ENCODE results near the gene DEFB124.
"Not testable (repeated sequence)": the region's sequence is repeated elsewhere in the genome, so short reads cannot be mapped to it uniquely, and the experiment has no call there.

The DEFB124 gene

DNA sequence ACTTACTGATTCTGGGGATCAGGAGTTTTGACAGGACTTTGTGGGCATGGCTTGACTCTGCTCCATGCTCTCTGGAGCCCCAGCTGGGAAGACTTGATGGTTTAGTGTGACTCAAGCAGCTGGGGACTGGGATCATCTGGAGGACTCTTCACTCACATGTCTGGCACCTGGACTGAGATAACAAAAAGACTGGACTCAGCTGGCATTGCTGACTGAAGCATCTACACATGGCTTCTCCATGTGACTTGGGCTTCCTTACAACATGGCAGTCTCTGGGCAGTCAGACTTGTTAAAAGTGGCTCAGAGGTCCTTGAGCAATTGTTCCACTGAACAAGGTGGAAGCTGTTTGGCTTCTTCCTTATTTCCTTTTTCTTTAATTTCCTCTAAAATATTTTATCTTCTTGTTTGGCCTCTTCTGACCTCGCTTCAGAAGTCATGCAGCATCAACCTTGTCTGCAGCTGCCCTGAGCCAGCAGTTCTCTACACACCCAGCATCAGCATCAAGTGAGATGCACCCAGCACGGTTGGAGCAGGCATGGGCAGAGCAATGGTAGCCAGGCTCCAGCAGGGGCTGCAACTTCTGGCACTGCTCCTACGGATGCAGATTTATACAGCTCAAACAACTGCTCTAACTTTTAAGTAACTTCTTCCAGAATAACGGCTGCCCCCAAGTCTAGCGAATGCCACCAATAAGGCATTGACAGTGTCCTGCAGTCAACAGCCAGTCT is 33.8 kb upstream of the DEFB124 start:
- H3K4me3 ChIP-seq (ENCODE audit: low read length) = no peak overlapping the region
- no peaks in the 10 kb centered on the region for H3K9me3 ChIP-seq (ENCODE audit: control insufficient read depth, low read length)
- H3K36me3 ChIP-seq (ENCODE audit: control insufficient read depth, insufficient read depth, low read length) = no peaks in the 10 kb centered on the region
- H3K4me1 ChIP-seq (ENCODE audit: control insufficient read depth, insufficient read depth, low read length) = no peaks in the 10 kb centered on the region
- H3K27me3 ChIP-seq (ENCODE audit: control insufficient read depth, insufficient read depth, low read length) = no peaks in the 10 kb centered on the region
- no peak overlapping the region for H3K9ac ChIP-seq (ENCODE audit: low read length)

DNA sequence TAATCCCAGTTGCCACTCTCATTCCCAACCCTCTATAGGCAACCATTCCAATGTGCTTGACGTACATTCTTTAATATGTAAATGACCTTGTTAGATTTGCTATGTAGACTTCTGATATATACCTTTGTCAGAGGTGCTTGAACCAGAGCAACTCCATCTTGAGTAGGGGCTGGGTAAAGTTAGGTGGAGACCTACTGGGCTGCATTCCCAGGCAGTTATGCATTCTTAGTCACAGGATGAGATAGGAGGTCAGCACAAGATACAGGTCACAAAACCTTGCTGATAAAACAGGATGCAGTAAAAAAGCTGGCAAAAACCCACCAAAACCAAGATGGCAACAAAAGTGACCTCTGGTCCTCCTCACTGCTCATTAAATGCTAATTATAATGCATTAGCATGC is 31.0 kb upstream of the DEFB124 start:
- Histone ChIP-seq H3K9ac (ENCODE audit: low read length) (no peak overlapping the region), H3K4me3 (ENCODE audit: low read length) (no peak overlapping the region), H3K36me3 (ENCODE audit: control insufficient read depth, insufficient read depth, low read length) (no peaks in the 10 kb centered on the region), H3K4me1 (ENCODE audit: control insufficient read depth, insufficient read depth, low read length) (no peaks in the 10 kb centered on the region), H3K9me3 (ENCODE audit: control insufficient read depth, low read length) (no peaks in the 10 kb centered on the region), H3K27me3 (ENCODE audit: control insufficient read depth, insufficient read depth, low read length) (no peaks in the 10 kb centered on the region)

DNA sequence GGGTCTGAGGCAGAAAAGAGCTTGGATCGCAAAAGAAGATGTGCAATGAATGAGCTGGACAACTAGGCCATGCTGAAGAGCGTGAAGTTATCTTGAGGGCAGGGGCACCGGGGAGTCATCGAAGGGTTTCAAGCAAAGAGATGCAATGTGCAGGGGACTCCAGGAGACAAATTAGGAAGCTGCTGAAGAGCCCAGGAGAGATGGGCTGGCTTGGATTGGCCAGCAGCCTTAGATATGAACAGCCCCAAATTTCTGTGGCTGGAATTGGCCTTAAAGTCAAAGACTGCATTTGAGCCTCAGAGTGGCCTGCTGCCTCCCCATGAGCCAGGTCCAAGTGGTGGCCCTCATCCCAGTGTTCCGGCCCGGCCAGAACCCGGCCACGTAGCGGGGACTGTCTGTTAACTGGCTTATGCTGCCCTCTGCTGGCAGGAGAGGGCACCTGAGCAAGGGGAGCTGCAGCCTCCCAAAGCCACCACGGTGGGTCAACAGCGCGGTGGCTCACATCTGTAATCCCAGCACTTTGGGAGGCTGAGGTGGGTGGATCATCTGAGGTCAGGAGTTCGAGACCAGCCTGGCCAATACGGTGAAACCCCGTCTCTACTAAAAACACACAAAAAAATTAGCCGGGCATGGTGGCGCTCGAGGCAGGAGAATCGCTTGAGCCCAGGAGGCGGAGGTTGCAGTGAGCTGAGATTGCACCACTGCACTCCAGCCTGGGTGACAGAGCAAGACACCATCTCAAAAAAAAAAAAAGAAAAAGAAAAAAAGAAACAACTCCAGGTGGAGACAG is 28.2 kb upstream of the DEFB124 start:
- not testable (repeated sequence) for H3K4me3 ChIP-seq (ENCODE audit: low read length); H3K9ac ChIP-seq (ENCODE audit: low read length); H3K4me1 ChIP-seq (ENCODE audit: control insufficient read depth, insufficient read depth, low read length); H3K36me3 ChIP-seq (ENCODE audit: control insufficient read depth, insufficient read depth, low read length); H3K27me3 ChIP-seq (ENCODE audit: control insufficient read depth, insufficient read depth, low read length); H3K9me3 ChIP-seq (ENCODE audit: control insufficient read depth, low read length)

DNA sequence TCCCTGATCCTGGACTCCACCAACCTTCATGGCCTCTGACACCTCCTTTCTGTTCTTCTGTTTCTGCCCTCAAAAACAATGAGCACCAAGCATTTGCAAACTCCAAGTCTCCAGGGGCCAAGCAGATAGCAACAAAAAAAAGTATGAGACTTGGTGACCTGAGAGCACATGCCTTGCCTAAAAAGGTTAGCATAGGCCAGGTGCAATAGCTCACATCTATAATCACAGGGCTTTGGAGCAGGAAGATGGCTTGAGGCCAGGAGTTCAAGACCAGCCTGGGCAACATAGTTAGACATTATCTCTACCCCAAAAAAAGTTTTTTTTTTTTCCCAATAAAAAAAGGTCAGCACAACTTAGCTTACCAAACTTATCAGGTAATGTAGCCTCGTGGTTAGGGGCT is 25.6 kb upstream of the DEFB124 start:
- Histone ChIP-seq H3K9me3 (ENCODE audit: control insufficient read depth, low read length) (no peaks in the 10 kb centered on the region), H3K27me3 (ENCODE audit: control insufficient read depth, insufficient read depth, low read length) (peaks cover 3% of the 10 kb centered on the region), H3K9ac (ENCODE audit: low read length) (no peak overlapping the region), H3K4me3 (ENCODE audit: low read length) (no peak overlapping the region), H3K36me3 (ENCODE audit: control insufficient read depth, insufficient read depth, low read length) (no peaks in the 10 kb centered on the region), H3K4me1 (ENCODE audit: control insufficient read depth, insufficient read depth, low read length) (no peaks in the 10 kb centered on the region)

DNA sequence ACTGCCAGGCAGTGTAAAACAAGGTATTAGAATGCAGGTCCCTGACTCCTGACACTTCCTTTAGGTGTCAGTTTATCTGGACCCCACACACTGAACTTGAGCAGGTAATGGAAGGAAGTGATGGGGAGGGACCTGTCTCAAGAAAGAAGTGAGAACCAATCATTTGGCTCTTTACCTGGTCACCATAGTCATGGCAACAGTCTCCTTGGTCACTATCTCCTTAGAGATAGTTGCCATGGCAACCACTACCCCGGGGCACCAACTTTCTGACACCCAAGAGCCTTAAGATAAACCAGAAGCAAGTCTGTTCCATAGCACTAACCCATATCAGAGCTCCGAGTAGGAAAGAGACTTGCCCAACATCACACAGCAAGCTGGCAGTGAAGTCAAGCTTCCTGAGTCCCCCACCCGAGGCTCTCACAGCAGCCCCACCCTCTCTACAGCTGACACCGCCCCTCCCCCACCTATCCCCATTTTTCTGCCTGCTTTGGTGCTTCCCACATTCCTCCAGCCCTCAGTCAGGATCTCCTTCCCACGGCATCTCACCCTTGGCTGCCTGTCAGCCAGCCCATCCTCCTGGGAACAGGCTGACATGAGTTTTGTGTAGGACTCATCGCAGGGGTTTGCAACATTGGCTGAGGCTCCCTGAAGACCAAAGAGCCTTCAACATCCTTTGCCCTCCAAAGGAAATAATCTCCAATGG is 23.1 kb upstream of the DEFB124 start:
- Histone ChIP-seq H3K9me3 (ENCODE audit: control insufficient read depth, low read length) (no peaks in the 10 kb centered on the region), H3K4me1 (ENCODE audit: control insufficient read depth, insufficient read depth, low read length) (no peaks in the 10 kb centered on the region), H3K27me3 (ENCODE audit: control insufficient read depth, insufficient read depth, low read length) (peaks cover 3% of the 10 kb centered on the region), H3K9ac (ENCODE audit: low read length) (no peak overlapping the region), H3K4me3 (ENCODE audit: low read length) (no peak overlapping the region), H3K36me3 (ENCODE audit: control insufficient read depth, insufficient read depth, low read length) (no peaks in the 10 kb centered on the region)

DNA sequence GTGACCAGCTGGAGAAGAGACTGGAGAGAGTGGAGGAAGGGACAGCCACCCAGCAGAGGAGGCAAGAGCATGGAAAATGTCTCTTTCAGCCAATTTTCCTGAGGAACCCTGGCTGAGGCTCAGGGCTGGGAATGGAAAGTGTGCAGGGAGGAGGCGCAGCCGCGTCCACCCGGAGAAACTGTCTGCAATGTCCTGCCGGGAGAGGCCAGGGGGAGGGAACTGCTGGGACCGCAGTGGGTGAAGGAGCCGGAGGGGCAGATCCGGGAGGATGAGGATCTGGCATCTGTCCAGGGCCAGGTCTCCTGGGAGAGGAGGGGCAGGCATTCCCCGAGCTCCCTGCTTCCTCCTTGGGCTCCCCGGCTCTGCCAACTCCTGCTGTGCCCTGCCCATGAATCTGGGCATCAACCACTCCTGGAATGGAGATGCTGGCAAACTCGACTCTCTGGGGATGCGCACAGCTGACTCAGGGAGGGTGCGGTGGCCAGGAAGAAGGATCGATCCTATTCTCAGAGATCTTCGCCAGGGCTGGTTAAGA is 21.9 kb upstream of the DEFB124 start:
- Histone ChIP-seq H3K27me3 (ENCODE audit: control insufficient read depth, insufficient read depth, low read length) (peaks cover 3% of the 10 kb centered on the region), H3K9me3 (ENCODE audit: control insufficient read depth, low read length) (no peaks in the 10 kb centered on the region), H3K36me3 (ENCODE audit: control insufficient read depth, insufficient read depth, low read length) (no peaks in the 10 kb centered on the region), H3K4me1 (ENCODE audit: control insufficient read depth, insufficient read depth, low read length) (no peaks in the 10 kb centered on the region), H3K9ac (ENCODE audit: low read length) (no peak overlapping the region), H3K4me3 (ENCODE audit: low read length) (no peak overlapping the region)

DNA sequence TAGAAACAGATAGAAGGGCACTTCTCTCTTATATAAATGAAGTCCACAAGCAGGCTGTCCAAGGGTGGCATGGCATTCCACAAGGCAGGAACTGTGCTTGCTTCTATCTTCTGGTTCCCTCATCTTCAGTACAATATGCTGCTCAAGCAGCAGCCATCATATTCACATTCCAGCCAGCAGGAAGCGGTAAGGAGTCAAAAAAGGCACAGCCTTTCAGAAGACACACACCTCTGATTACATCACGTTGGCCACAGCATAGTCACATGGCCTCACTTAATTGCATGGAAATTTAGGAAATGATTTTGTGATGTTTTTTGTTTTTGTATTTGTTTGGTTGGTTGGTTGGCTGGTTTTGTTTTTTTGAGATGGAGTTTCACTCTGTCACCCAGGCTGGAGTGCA is 19.2 kb upstream of the DEFB124 start:
- H3K4me3 ChIP-seq (ENCODE audit: low read length) = no peak overlapping the region
- no peaks in the 10 kb centered on the region for H3K36me3 ChIP-seq (ENCODE audit: control insufficient read depth, insufficient read depth, low read length)
- peaks cover 3% of the 10 kb centered on the region for H3K27me3 ChIP-seq (ENCODE audit: control insufficient read depth, insufficient read depth, low read length)
- H3K9me3 ChIP-seq (ENCODE audit: control insufficient read depth, low read length) = no peaks in the 10 kb centered on the region
- H3K9ac ChIP-seq (ENCODE audit: low read length) = no peak overlapping the region
- H3K4me1 ChIP-seq (ENCODE audit: control insufficient read depth, insufficient read depth, low read length) = no peaks in the 10 kb centered on the region

DNA sequence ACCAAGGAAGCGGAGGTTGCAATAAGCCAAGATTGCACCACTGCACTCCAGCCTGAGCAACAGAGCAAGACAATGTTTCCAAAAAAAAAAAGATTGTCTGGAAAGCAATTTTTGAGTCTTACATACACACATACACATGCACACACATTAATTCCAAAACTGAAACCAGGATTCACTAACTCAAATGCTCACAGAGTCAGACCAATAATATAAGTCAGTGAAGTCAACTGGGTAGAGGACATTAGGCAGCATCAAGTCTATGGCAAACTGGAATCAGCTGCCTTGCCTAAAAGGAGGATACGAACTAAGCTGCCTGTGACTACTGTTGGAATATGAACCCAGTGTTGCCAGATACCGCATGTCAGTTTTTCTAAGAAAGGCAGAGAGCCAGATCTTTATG is 15.8 kb upstream of the DEFB124 start:
- no peaks in the 10 kb centered on the region for H3K36me3 ChIP-seq (ENCODE audit: control insufficient read depth, insufficient read depth, low read length)
- no peaks in the 10 kb centered on the region for H3K4me1 ChIP-seq (ENCODE audit: control insufficient read depth, insufficient read depth, low read length)
- no peak overlapping the region for H3K4me3 ChIP-seq (ENCODE audit: low read length)
- no peak overlapping the region for H3K9ac ChIP-seq (ENCODE audit: low read length)
- no peaks in the 10 kb centered on the region for H3K27me3 ChIP-seq (ENCODE audit: control insufficient read depth, insufficient read depth, low read length)
- H3K9me3 ChIP-seq (ENCODE audit: control insufficient read depth, low read length) = no peaks in the 10 kb centered on the region

DNA sequence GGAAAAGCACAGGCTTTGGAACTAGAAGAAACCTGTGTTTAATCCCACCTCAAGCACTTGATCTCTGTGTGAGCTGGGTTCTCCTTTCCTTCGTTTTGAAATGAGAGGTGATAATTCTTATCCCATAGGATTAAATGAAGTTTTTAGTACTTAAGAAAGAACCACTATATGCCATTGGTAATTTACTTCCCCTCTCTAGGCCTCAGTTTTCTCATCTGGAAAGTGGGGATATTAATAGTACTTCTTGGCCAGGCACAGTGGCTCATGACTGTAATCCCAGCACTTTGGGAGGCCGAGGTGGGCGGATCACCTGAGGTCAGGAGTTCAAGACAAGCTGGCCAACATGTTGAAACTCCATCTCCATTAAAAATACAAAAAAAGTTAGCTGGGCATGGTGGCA is 14.2 kb upstream of the DEFB124 start:
- Histone ChIP-seq H3K4me1 (ENCODE audit: control insufficient read depth, insufficient read depth, low read length) (no peaks in the 10 kb centered on the region), H3K36me3 (ENCODE audit: control insufficient read depth, insufficient read depth, low read length) (no peaks in the 10 kb centered on the region)

DNA sequence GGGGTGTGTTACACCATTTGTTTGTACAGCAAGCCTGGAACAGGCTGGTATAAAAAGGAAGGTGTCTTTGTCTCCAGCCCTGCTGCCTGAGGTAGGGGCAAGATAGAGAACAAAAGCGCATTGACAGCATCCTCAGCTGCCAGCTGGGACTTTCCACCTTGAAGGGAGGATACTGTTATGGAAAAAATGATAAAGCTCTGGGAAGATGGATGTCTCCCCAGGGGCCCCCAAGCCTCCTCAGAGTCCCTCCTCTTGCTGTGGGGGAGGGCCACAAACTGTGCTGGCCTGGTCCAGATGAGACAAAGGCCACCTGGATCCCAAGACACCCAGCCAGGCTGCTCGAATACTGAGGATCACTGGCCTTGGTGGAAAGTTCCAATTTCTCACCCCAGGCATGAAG is 13.2 kb upstream of the DEFB124 start:
- Histone ChIP-seq H3K9me3 (ENCODE audit: control insufficient read depth, low read length) (no peaks in the 10 kb centered on the region), H3K36me3 (ENCODE audit: control insufficient read depth, insufficient read depth, low read length) (no peaks in the 10 kb centered on the region), H3K4me3 (ENCODE audit: low read length) (no peak overlapping the region), H3K9ac (ENCODE audit: low read length) (no peak overlapping the region), H3K27me3 (ENCODE audit: control insufficient read depth, insufficient read depth, low read length) (no peaks in the 10 kb centered on the region), H3K4me1 (ENCODE audit: control insufficient read depth, insufficient read depth, low read length) (no peaks in the 10 kb centered on the region)

More for the DNA sequence above, 14.2 kb upstream of the DEFB124 start:
- Histone ChIP-seq H3K4me3 (ENCODE audit: low read length) (no peak overlapping the region), H3K9ac (ENCODE audit: low read length) (no peak overlapping the region), H3K27me3 (ENCODE audit: control insufficient read depth, insufficient read depth, low read length) (no peaks in the 10 kb centered on the region), H3K9me3 (ENCODE audit: control insufficient read depth, low read length) (no peaks in the 10 kb centered on the region)

DNA sequence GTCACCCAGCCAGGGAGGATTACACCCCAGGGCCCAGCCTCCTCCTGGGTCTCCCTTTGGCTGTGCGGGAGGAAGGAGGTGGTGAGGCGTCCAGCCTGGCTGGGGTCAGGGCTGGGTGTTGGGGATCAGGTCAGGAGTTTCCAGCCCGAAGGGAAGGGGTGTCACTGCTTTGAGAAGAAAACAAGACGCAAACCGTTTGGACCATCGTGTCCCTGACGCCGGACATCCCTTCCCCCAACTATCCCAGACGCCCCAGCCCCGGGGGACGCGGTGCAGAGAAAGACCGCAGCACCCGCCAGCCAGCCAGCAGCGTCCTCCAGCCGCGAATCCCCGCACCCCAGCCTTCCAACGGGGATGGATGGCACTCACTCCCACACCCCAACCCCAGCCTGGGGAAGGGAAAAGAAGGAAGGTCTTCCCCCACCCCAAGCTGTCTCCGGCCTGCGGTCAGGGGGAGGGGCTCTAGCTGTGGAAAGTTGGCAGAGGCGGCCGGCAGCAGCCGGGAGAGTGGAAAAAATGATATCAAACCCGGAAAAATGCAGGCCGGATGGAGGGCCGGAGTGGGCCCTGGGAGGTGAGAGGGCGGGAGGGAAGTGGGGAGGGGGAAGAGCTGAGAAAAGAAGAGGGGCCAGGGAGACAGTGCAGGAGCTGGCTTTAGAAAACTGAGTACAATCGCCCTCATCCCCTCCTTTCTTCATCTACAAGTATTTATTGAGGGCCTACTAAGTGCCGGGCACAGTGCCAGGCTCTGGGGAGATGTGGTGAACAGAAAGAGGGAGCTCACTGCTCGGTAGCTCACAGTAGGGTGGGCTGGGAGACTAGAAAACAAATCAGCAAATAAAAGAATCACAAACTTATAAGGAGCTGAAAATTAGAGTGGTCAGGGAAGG is 10.8 kb upstream of the DEFB124 start:
- peak overlapping the region; percentile 5 for H3K9ac ChIP-seq (ENCODE audit: low read length)
- no peak overlapping the region for H3K4me3 ChIP-seq (ENCODE audit: low read length)
- no peaks in the 10 kb centered on the region for H3K27me3 ChIP-seq (ENCODE audit: control insufficient read depth, insufficient read depth, low read length)
- H3K9me3 ChIP-seq (ENCODE audit: control insufficient read depth, low read length) = no peaks in the 10 kb centered on the region
- no peaks in the 10 kb centered on the region for H3K36me3 ChIP-seq (ENCODE audit: control insufficient read depth, insufficient read depth, low read length)
- H3K4me1 ChIP-seq (ENCODE audit: control insufficient read depth, insufficient read depth, low read length) = no peaks in the 10 kb centered on the region
